Frontal cortex (tissue), 4 donors: ENCODE results near the gene MAP2K4. TPM values are rescaled to one million over a fixed set of nuclear protein-coding genes. Genes with fewer than 3 reads are reported as not detected.
A peak's percentile ranks its signal among the peaks of the same experiment; 100 is the strongest.
"Not testable (repeated sequence)": the region's sequence is repeated elsewhere in the genome, so short reads cannot be mapped to it uniquely, and the experiment has no call there.

Source experiments
- DNase-seq, 2 donors: peaks; one replicate each; pipeline ENCODE4 v3.0.0; 2012; ENCODE audit warnings: low spot score in 2 of 2
- FAIRE-seq: peaks from 2 replicates; lab custom pipeline; 2012; peaks lifted over from hg19 to GRCh38; lab: Jason Lieb, UNC
- total RNA-seq: library from RNA; depleted of rRNA; stranded (reverse); fragments of >200 nt; gene quantifications from one replicate; pipeline ENCODE4 v1.2.3, GENCODE V29; 2014
- donor health status: control.
- donor health status: control.
- donor health status: control.

The MAP2K4 gene
- 109 TPM for total RNA-seq

- FAIRE-seq = no peak
- peak; percentile 92 to 96 for DNase-seq
These were observed at the start of gene MAP2K4 for GRCh38 chr17:12020642-12021622. TSS of gene MAP2K4 (plus strand) at chr17:12020877. CDS start at chr17:12020887, 10 bp downstream.

DNA sequence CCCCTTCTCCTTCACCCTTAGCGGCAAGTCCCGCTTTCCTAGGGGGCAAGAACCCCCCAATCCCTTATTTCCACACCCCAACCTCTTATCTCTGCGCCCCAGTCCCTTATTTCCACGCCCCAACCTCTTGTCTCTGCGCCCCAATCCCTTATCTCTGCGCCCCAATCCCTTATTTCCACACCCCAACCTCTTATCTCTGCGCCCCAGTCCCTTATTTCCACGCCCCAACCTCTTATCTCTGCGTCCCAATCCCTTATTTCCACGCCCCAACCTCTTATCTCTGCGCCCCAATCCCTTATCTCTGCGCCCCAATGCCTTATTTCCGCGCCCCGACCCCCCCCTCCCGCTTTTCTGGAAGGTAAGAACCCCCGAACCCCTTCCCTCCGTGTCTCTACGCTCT lies 47.9 kb upstream of the MAP2K4 start:
- not testable (repeated sequence) for DNase-seq, FAIRE-seq

GRCh38 chr17:11979795-11980194 lies 40.9 kb upstream of the MAP2K4 start:
- FAIRE-seq (no peak), DNase-seq (no peak)

GRCh38 chr17:11980813-11981212 lies 39.9 kb upstream of the MAP2K4 start:
- no peak for FAIRE-seq
- no peak for DNase-seq

DNA sequence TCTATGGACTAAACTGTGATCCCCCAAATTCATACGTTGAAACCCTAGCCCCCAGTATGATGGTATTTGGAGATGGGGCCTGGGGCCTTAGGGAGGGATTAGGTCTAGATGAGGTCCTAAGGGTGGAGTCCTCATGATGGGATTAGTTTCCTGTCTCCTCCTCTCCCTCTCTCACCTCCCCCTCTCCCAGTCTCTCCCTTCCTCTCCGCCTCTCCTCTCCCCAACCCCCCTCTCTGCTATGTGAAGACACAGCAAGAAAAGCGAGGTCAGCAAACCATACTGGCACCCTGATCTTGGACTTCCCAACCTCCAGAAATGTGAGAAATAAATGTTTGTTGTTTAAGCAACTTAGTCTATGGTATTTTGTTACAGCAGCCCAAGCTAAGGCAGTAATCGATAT lies 38.8 kb upstream of the MAP2K4 start:
- FAIRE-seq = no peak
- DNase-seq = no peak

- DNase-seq (no peak), FAIRE-seq (no peak)
These were observed 34.3 kb upstream of the MAP2K4 start for GRCh38 chr17:11986179-11986941.

DNA sequence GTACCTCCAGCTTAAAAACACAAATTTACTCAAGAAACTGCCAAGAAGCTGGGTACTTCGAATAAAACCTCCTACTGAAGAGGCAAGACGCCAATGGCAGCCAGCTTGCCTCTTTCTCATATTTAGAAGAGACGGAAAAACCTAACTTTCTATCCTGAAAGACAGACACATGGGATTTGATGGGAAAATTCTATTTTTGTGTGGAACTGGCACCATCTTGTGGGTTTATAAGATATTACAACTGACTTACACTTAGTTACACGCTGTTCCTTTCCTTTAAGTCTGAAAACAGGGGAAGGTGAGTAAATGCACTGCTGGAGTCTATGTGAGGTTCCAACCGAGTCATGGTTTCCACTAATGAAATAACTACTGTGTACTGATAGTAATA lies 33.7 kb upstream of the MAP2K4 start:
- peak; percentile 28 for FAIRE-seq

GRCh38 chr17:11990363-11990983 lies 30.2 kb upstream of the MAP2K4 start:
- no peak for DNase-seq
- no peak for FAIRE-seq

More for the DNA sequence above, 33.7 kb upstream of the MAP2K4 start:
- peak in 1 of 2 donors; percentile 33 for DNase-seq

GRCh38 chr17:11991461-11991860 lies 29.2 kb upstream of the MAP2K4 start:
- DNase-seq (no peak), FAIRE-seq (no peak)

GRCh38 chr17:11996722-11997146 lies 23.9 kb upstream of the MAP2K4 start:
- FAIRE-seq = no peak
- no peak for DNase-seq

- no peak for FAIRE-seq
- DNase-seq = peak; percentile 91 to 96
These were observed 23.3 kb upstream of the MAP2K4 start, which contains the start of gene ZNF18 for GRCh38 chr17:11997147-11997971. TSS of gene ZNF18 (minus strand) at chr17:11997475. CDS start at chr17:11992829, 4,646 bp downstream.

DNA sequence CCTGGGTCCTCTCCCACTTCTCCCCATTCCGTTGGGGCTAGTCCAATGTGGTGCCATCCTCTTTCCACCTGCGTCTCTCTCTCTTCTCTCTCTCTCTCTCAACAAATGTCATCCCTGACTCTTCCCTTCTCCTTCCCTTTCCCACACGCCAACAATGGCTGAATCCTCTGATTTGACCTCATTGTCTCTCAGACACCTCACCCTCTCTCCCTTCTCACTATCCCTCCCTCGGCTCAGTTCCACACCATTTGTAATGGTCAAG lies 22.8 kb upstream of the MAP2K4 start:
- no peak for DNase-seq
- no peak for FAIRE-seq

DNA sequence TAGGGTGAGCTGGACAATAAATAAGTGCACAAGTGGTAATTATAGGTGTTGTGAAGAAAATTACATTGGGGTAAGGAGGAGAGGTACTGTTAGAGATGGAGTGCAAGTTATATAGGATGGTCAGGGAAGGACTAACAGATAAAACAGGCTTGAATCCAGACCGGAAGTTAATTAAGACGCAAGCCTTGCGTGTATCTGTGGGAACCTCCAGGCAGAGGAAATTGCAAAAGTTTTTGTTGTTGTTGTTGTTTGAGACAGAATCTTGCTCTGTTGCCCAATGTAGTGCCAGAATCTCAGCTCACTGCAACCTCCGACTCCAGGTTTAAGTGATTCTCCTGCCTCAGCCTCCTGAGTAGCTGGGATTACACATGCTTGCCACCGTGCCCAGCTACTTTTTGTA lies 21.0 kb upstream of the MAP2K4 start:
- FAIRE-seq (no peak), DNase-seq (no peak)

DNA sequence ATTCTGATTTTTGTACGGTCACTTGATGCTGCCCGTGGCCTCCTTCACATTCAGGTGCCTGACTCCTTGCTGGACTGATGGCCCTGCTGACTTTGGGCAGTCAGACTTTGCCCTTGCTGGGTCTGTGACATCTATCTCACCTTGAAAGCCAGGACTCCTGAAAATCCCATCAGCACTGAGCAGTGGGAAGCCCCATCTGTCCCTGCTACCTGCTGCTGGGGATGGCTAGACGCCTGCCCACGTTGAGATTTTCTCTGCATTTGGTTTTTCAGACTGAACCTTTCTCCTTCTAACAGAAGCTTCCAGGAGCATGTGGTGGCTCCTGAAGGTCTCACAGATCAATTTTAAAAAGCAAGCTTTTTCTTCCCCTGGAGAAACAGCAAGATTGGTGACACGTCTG lies 13.2 kb upstream of the MAP2K4 start:
- DNase-seq (no peak), FAIRE-seq (no peak)

GRCh38 chr17:12021623-12022140 lies 1.0 kb downstream of the MAP2K4 start:
- FAIRE-seq = no peak
- DNase-seq = no peak

DNA sequence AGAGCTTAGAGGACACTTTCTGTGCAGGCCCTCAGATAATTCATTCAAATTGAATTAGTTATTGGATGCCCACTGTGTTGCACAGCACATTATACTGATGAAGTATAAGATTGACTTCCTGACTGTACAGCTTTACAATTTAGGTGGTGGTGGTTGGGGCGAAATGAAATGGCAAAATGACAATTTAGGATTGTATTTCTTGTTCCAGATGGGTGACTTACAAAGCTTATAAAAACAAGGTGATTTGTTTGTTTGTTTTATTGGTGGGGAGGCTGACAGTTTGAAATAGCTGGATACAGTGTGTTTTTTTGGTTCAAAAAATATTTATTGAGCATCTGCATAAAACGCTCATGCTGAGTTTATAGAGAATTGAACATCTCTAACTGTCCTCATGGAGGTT lies 1.6 kb downstream of the MAP2K4 start:
- FAIRE-seq = no peak
- no peak for DNase-seq

GRCh38 chr17:12024327-12024726 lies 3.6 kb downstream of the MAP2K4 start:
- DNase-seq (no peak), FAIRE-seq (no peak)

DNA sequence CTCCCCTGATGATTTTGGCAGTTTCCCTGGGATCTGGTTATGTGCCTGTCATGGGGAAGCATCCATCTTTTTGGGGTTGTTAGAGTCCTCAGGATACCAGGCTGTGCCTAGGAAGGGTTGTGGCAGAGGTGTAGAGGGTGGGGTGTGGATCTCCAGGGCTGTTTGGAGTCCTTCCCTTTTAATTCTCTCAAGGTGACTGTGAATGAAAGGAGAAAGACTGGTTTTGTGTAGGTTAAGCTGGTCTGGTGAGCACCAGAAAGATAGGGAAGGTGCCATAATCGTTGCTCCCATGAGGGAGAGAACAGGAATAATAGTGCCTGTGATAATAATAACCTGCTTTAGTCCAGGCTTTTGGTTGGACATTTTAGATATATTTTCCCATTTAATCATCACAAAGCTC lies 7.0 kb downstream of the MAP2K4 start:
- FAIRE-seq (no peak), DNase-seq (no peak)

- no peak for FAIRE-seq
- no peak for DNase-seq
These were observed 7.9 kb downstream of the MAP2K4 start for GRCh38 chr17:12028611-12029010.
